Mesenchymal stem cell (in vitro differentiated cells and primary cell): Measurements from ENCODE around the gene PKNOX2.

Experiments
- DNase-seq: peaks from one replicate; pipeline ENCODE4 v3.0.0-alpha.2; 2013
- H2AFZ ChIP-seq: one replicate; pipeline ENCODE4 v1.6.1; 2013; ENCODE audit warnings: low read depth, mild to moderate bottlenecking, control low read depth, inconsistent platforms, low read length, moderate library complexity
- H2AK5ac ChIP-seq: 2 replicates; pipeline ENCODE4 v1.6.1; 2013; ENCODE audit warnings: low read length, moderate library complexity, mild to moderate bottlenecking, inconsistent platforms; ENCODE audit not compliant: severe bottlenecking
- H2BK120ac ChIP-seq: one replicate; pipeline ENCODE4 v1.6.1; 2013; ENCODE audit warnings: low read depth, mild to moderate bottlenecking, inconsistent platforms, low read length, moderate library complexity
- H2BK12ac ChIP-seq, 2 experiments: one replicate each; pipeline ENCODE4 v1.6.1; 2013; ENCODE audit warnings: inconsistent platforms in 2 of 2, low read length in 2 of 2, mild to moderate bottlenecking in 2 of 2, moderate library complexity in 2 of 2, control low read depth in 1 of 2
- H2BK15ac ChIP-seq: one replicate; pipeline ENCODE4 v1.6.1; 2013; ENCODE audit warnings: mild to moderate bottlenecking, low read depth, inconsistent platforms; ENCODE audit not compliant: poor library complexity, severe bottlenecking
- H2BK5ac ChIP-seq: 2 replicates; pipeline ENCODE4 v1.6.1; 2013; ENCODE audit warnings: low read depth, mild to moderate bottlenecking, low read length, control low read depth, inconsistent platforms; ENCODE audit not compliant: poor library complexity, severe bottlenecking
- H3K14ac ChIP-seq, 2 experiments: one replicate each; pipeline ENCODE4 v1.6.1; 2013; ENCODE audit warnings: inconsistent platforms in 2 of 2, low read length in 2 of 2, control low read depth in 1 of 2, mild to moderate bottlenecking in 1 of 2, moderate library complexity in 1 of 2
- H3K18ac ChIP-seq, 2 experiments: one replicate each; pipeline ENCODE4 v1.6.1; 2013; ENCODE audit warnings: inconsistent platforms in 2 of 2, low read length in 2 of 2, control low read depth in 1 of 2, low read depth in 1 of 2, mild to moderate bottlenecking in 1 of 2
- H3K23ac ChIP-seq, 2 experiments: one replicate each; pipeline ENCODE4 v1.6.1; 2013; ENCODE audit warnings: inconsistent platforms in 2 of 2, low read length in 2 of 2, mild to moderate bottlenecking in 2 of 2, moderate library complexity in 2 of 2, control low read depth in 1 of 2
- H3K27ac ChIP-seq: 2 replicates; pipeline ENCODE4 v1.5.1; 2013; ENCODE audit warnings: mild to moderate bottlenecking, moderate library complexity, low read length, control low read depth, inconsistent platforms; ENCODE audit not compliant: poor library complexity, severe bottlenecking
- H3K27me3 ChIP-seq, 2 experiments: 2 replicates each; pipeline versions ENCODE4 v1.6.1 to v1.7.0; 2013; ENCODE audit warnings: low read length in 2 of 2, mild to moderate bottlenecking in 2 of 2, moderate library complexity in 2 of 2, control low read depth in 1 of 2, inconsistent platforms in 1 of 2; ENCODE audit not compliant: control insufficient read depth in 1 of 2, insufficient read depth in 1 of 2
- H3K36me3 ChIP-seq, 2 experiments: 2 replicates each; pipeline versions ENCODE4 v1.6.1 to v1.7.0; 2013; ENCODE audit warnings: low read length in 2 of 2, control low read depth in 1 of 2, inconsistent platforms in 1 of 2, low read depth in 1 of 2, mild to moderate bottlenecking in 1 of 2; ENCODE audit not compliant: insufficient read depth in 2 of 2, control insufficient read depth in 1 of 2
- H3K4ac ChIP-seq, 2 experiments: one replicate each; pipeline ENCODE4 v1.6.1; 2013; ENCODE audit warnings: inconsistent platforms in 2 of 2, low read length in 2 of 2, mild to moderate bottlenecking in 2 of 2, moderate library complexity in 2 of 2, control low read depth in 1 of 2, low read depth in 1 of 2
- H3K4me1 ChIP-seq: 2 replicates; pipeline ENCODE4 v1.6.1; 2013; ENCODE audit warnings: low read depth, low read length, control low read depth; ENCODE audit not compliant: control insufficient read depth, insufficient read depth
- H3K4me2 ChIP-seq: 2 replicates; pipeline ENCODE4 v1.6.1; 2013; ENCODE audit warnings: low read length, mild to moderate bottlenecking, inconsistent platforms; ENCODE audit not compliant: poor library complexity, severe bottlenecking
- H3K4me3 ChIP-seq, 2 experiments: 2 replicates each; pipeline versions ENCODE4 v1.5.1 to v1.7.0; 2013; ENCODE audit warnings: low read length in 2 of 2, mild to moderate bottlenecking in 2 of 2, control low read depth in 1 of 2, low read depth in 1 of 2; ENCODE audit not compliant: insufficient read depth in 1 of 2
- H3K79me1 ChIP-seq: replicated peaks from 2 replicates; pipeline ENCODE4 v1.6.1; 2013; ENCODE audit warnings: mild to moderate bottlenecking, control low read depth, low read length, inconsistent platforms; ENCODE audit not compliant: poor library complexity, severe bottlenecking
- H3K9ac ChIP-seq: 2 replicates; pipeline ENCODE4 v1.7.0; 2013; ENCODE audit warnings: mild to moderate bottlenecking, low read length, moderate library complexity
- H3K9me3 ChIP-seq: 2 replicates; pipeline ENCODE4 v1.7.0; 2013; ENCODE audit warnings: mild to moderate bottlenecking, low read length; ENCODE audit not compliant: control insufficient read depth
- H4K8ac ChIP-seq: one replicate; pipeline ENCODE4 v1.6.1; 2013; ENCODE audit warnings: inconsistent platforms, mild to moderate bottlenecking, low read length, moderate library complexity
- H4K91ac ChIP-seq: one replicate; pipeline ENCODE4 v1.6.1; 2013; ENCODE audit warnings: mild to moderate bottlenecking, low read length, inconsistent platforms
- WGBS: methylation state at CpG from one replicate; pipeline ENCODE4 v1.1.7; 2013; ENCODE audit warnings: mixed read lengths; 5-methylcytosine and 5-hydroxymethylcytosine counted together

The PKNOX2 gene

GRCh38 chr11:125408311-125408711 lies 243.8 kb downstream of the PKNOX2 start:
- no peak overlapping the region for H2AK5ac ChIP-seq
- no peak overlapping the region for H2BK12ac ChIP-seq
- H2BK120ac ChIP-seq = no peak overlapping the region
- H2BK5ac ChIP-seq = no peak overlapping the region
- no peak overlapping the region for H3K18ac ChIP-seq
- no peak overlapping the region for H4K91ac ChIP-seq
- no peak for DNase-seq
- no peaks in the 10 kb centered on the region for H3K9me3 ChIP-seq
- no peak overlapping the region for H4K8ac ChIP-seq
- H3K23ac ChIP-seq = no peak overlapping the region
- H3K79me1 ChIP-seq = peaks cover 1% of the 10 kb centered on the region
- peaks cover 0 to 82% of the 10 kb centered on the region in 2 experiments for H3K36me3 ChIP-seq
- H3K4me3 ChIP-seq = no peak overlapping the region
- H3K4ac ChIP-seq = no peak overlapping the region
- H3K27me3 ChIP-seq = peaks cover 0 to 82% of the 10 kb centered on the region in 2 experiments
- H3K27ac ChIP-seq = no peak overlapping the region
- 93% methylated on average over 12 of the region's 12 CpGs for WGBS
- no peak overlapping the region for H3K9ac ChIP-seq
- H3K4me2 ChIP-seq = no peak overlapping the region
- H3K14ac ChIP-seq = no peak overlapping the region
- H2AFZ ChIP-seq = no peak overlapping the region
- H3K4me1 ChIP-seq = peaks cover 11% of the 10 kb centered on the region
- no peak overlapping the region for H2BK15ac ChIP-seq

- Histone ChIP-seq H2AK5ac (no peak overlapping the region), H3K4ac (no peak overlapping the region), H2BK12ac (no peak overlapping the region), H4K8ac (no peak overlapping the region), H3K23ac (no peak overlapping the region), H3K4me1 (peaks cover 3% of the 10 kb centered on the region), H3K9me3 (no peaks in the 10 kb centered on the region), H3K4me2 (no peak overlapping the region), H3K27ac (no peak overlapping the region), H3K9ac (no peak overlapping the region), H3K18ac (no peak overlapping the region), H3K14ac (no peak overlapping the region), H2BK15ac (no peak overlapping the region), H2AFZ (no peak overlapping the region), H2BK120ac (no peak overlapping the region), H2BK5ac (no peak overlapping the region), H4K91ac (no peak overlapping the region), H3K36me3 (peaks cover 0 to 82% of the 10 kb centered on the region in 2 experiments), H3K27me3 (peaks cover 0 to 71% of the 10 kb centered on the region in 2 experiments), H3K4me3 (no peak overlapping the region), H3K79me1 (peaks cover 1% of the 10 kb centered on the region)
- 45% methylated on average over 10 of the region's 12 CpGs for WGBS
- peak; percentile 70 for DNase-seq
Observed at GRCh38 chr11:125410091-125410490, 245.5 kb downstream of the PKNOX2 start.

GRCh38 chr11:125412177-125412496 lies 247.6 kb downstream of the PKNOX2 start:
- H3K23ac ChIP-seq = no peak overlapping the region
- H2AFZ ChIP-seq = no peak overlapping the region
- H2BK15ac ChIP-seq = no peak overlapping the region
- H4K91ac ChIP-seq = no peak overlapping the region
- WGBS = 95% methylated on average over 7 of the region's 7 CpGs
- no peak overlapping the region for H2AK5ac ChIP-seq
- peaks cover 0 to 70% of the 10 kb centered on the region in 2 experiments for H3K36me3 ChIP-seq
- no peak overlapping the region for H3K9ac ChIP-seq
- H3K18ac ChIP-seq = no peak overlapping the region
- no peak overlapping the region for H3K4me2 ChIP-seq
- H3K9me3 ChIP-seq = no peaks in the 10 kb centered on the region
- H3K4me1 ChIP-seq = peaks cover 3% of the 10 kb centered on the region
- H4K8ac ChIP-seq = no peak overlapping the region
- no peaks in the 10 kb centered on the region for H3K79me1 ChIP-seq
- H3K4me3 ChIP-seq = no peak overlapping the region
- H2BK120ac ChIP-seq = no peak overlapping the region
- no peak overlapping the region for H3K14ac ChIP-seq
- H3K27ac ChIP-seq = no peak overlapping the region
- DNase-seq = no peak
- H2BK12ac ChIP-seq = no peak overlapping the region
- peaks cover 0 to 60% of the 10 kb centered on the region in 2 experiments for H3K27me3 ChIP-seq
- H3K4ac ChIP-seq = no peak overlapping the region
- no peak overlapping the region for H2BK5ac ChIP-seq

GRCh38 chr11:125412509-125412908 lies 248.0 kb downstream of the PKNOX2 start:
- no peak overlapping the region for H4K8ac ChIP-seq
- no peak overlapping the region for H3K4ac ChIP-seq
- no peak overlapping the region for H2AK5ac ChIP-seq
- H3K27me3 ChIP-seq = peaks cover 0 to 62% of the 10 kb centered on the region in 2 experiments
- no peak overlapping the region for H3K27ac ChIP-seq
- H3K14ac ChIP-seq = no peak overlapping the region
- no peak overlapping the region for H3K18ac ChIP-seq
- H2BK120ac ChIP-seq = no peak overlapping the region
- H2AFZ ChIP-seq = no peak overlapping the region
- no peak overlapping the region for H3K4me2 ChIP-seq
- no peak overlapping the region for H4K91ac ChIP-seq
- H3K4me1 ChIP-seq = peaks cover 3% of the 10 kb centered on the region
- H3K4me3 ChIP-seq = no peak overlapping the region
- H3K79me1 ChIP-seq = peaks cover under 1% of the 10 kb centered on the region
- H3K36me3 ChIP-seq = peaks cover 0 to 73% of the 10 kb centered on the region in 2 experiments
- WGBS = 85% methylated on average over 7 of the region's 7 CpGs
- no peak overlapping the region for H2BK15ac ChIP-seq
- no peak overlapping the region for H3K9ac ChIP-seq
- no peak for DNase-seq
- no peak overlapping the region for H2BK12ac ChIP-seq
- H3K9me3 ChIP-seq = no peaks in the 10 kb centered on the region
- no peak overlapping the region for H2BK5ac ChIP-seq
- H3K23ac ChIP-seq = no peak overlapping the region
